ENCODE data around the gene LDB2. TPM values are rescaled to one million over a fixed set of nuclear protein-coding genes. Genes with fewer than 3 reads are reported as not detected.

The LDB2 gene
- total RNA-seq, 1 experiment from 2014 or later, result not detected

DNA sequence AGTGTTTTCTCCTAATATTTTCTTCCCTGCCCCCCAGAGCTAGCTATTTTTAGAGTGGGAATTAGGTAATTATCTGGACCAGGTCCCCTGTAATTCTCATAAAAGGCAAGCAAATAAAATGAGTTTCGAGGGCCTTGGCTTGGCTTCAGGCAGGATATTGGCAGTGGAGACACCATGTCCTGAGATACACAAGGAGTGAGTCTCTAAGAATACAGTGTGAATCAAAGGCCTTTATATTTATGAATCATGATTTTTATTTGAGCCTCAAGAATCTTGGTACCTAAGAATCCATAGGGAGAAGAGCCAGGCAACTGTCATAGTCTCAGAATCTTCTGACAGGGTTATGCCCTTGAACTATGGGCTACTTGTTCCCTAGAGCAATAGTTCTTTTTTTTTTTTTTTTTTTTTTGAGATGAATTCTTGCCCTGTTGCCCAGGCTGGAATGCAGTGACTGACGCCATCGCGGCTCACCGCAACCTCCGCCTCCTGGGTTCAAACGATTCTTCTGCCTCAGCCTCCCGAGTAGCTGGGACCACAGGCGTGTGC lies 205.4 kb downstream of the LDB2 start:
- no peaks in the 10 kb centered on the region for H3K27me3 Mint-ChIP-seq (ENCODE audit: unreplicated experiment)
- TF ChIP-seq, protein P1, sequence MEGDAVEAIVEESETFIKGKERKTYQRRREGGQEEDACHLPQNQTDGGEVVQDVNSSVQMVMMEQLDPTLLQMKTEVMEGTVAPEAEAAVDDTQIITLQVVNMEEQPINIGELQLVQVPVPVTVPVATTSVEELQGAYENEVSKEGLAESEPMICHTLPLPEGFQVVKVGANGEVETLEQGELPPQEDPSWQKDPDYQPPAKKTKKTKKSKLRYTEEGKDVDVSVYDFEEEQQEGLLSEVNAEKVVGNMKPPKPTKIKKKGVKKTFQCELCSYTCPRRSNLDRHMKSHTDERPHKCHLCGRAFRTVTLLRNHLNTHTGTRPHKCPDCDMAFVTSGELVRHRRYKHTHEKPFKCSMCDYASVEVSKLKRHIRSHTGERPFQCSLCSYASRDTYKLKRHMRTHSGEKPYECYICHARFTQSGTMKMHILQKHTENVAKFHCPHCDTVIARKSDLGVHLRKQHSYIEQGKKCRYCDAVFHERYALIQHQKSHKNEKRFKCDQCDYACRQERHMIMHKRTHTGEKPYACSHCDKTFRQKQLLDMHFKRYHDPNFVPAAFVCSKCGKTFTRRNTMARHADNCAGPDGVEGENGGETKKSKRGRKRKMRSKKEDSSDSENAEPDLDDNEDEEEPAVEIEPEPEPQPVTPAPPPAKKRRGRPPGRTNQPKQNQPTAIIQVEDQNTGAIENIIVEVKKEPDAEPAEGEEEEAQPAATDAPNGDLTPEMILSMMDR (IDR thresholded peaks at IDR 0.05; ENCODE audit: unreplicated experiment), result no peak
- intact Hi-C loops (cut with micrococcal nuclease; ENCODE audit: unreplicated experiment), result no loop called here
- H3K4me1 Mint-ChIP-seq (ENCODE audit: low read depth, unreplicated experiment), result no peaks in the 10 kb centered on the region
- CTCF ChIA-PET, result no interaction called here
- no peak overlapping the region for H3K4me3 Mint-ChIP-seq (ENCODE audit: low read depth, unreplicated experiment)
- DNase-seq, result no peak
- H3K9me3 Mint-ChIP-seq (ENCODE audit: low read depth, unreplicated experiment), result peaks cover 2% of the 10 kb centered on the region
- H3K36me3 Mint-ChIP-seq (ENCODE audit: insufficient read depth, unreplicated experiment), result no peaks in the 10 kb centered on the region
- BruUV-seq (replicated peaks), result no TSS peak
- H3K27ac Mint-ChIP-seq (ENCODE audit: unreplicated experiment), result no peak overlapping the region

- CTCF ChIA-PET, result no interaction called here
- no peak overlapping the region for H3K4me3 Mint-ChIP-seq (ENCODE audit: low read depth, unreplicated experiment)
- intact Hi-C loops (cut with micrococcal nuclease; ENCODE audit: unreplicated experiment), result no loop called here
- H3K27me3 Mint-ChIP-seq (ENCODE audit: unreplicated experiment), result no peaks in the 10 kb centered on the region
- peaks cover 1% of the 10 kb centered on the region for H3K9me3 Mint-ChIP-seq (ENCODE audit: low read depth, unreplicated experiment)
- no peaks in the 10 kb centered on the region for H3K4me1 Mint-ChIP-seq (ENCODE audit: low read depth, unreplicated experiment)
- BruUV-seq (replicated peaks), result no TSS peak
- no peaks in the 10 kb centered on the region for H3K36me3 Mint-ChIP-seq (ENCODE audit: insufficient read depth, unreplicated experiment)
- TF ChIP-seq, protein P1 (IDR thresholded peaks at IDR 0.05; ENCODE audit: unreplicated experiment), result no peak
- no peak overlapping the region for H3K27ac Mint-ChIP-seq (ENCODE audit: unreplicated experiment)
- DNase-seq, result no peak
Measured at GRCh38 chr4:16692524-16692923, 205.9 kb downstream of the LDB2 start.

GRCh38 chr4:16692046-16692445 lies 206.4 kb downstream of the LDB2 start:
- CTCF ChIA-PET, result no interaction called here
- Mint-ChIP-seq H3K27ac (ENCODE audit: unreplicated experiment) (no peak overlapping the region), H3K9me3 (ENCODE audit: low read depth, unreplicated experiment) (no peaks in the 10 kb centered on the region), H3K27me3 (ENCODE audit: unreplicated experiment) (no peaks in the 10 kb centered on the region), H3K4me1 (ENCODE audit: low read depth, unreplicated experiment) (no peaks in the 10 kb centered on the region), H3K4me3 (ENCODE audit: low read depth, unreplicated experiment) (no peak overlapping the region), H3K36me3 (ENCODE audit: insufficient read depth, unreplicated experiment) (no peaks in the 10 kb centered on the region)
- intact Hi-C loops (cut with micrococcal nuclease; ENCODE audit: unreplicated experiment), result no loop called here
- DNase-seq, result no peak
- no TSS peak for BruUV-seq (replicated peaks)
- TF ChIP-seq, protein P1 (IDR thresholded peaks at IDR 0.05; ENCODE audit: unreplicated experiment), result no peak

DNA sequence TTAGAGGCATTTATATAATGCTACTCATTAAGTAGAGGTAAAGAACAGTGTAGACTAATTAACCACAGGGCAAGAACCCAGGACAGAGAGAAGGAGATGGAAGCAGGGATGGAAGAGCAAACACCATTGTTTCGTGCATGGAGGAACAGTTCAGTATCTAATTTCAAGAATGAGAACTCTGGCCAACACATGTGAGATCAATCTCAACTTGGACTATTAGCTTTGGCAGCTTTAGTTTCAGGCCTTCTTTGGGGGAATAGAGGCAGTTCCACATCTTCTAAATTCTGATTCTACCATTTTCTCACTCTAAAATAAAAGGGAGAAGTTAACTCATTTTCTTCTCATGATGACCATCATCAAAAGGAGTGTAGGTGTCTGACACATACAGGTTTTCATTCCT lies 207.0 kb downstream of the LDB2 start:
- no peak overlapping the region for H3K4me3 Mint-ChIP-seq (ENCODE audit: low read depth, unreplicated experiment)
- H3K27ac Mint-ChIP-seq (ENCODE audit: unreplicated experiment), result no peak overlapping the region

More for the DNA sequence above, 207.0 kb downstream of the LDB2 start:
- intact Hi-C loops (cut with micrococcal nuclease; ENCODE audit: unreplicated experiment), result no loop called here
- TF ChIP-seq, protein P1 (IDR thresholded peaks at IDR 0.05; ENCODE audit: unreplicated experiment), result no peak
- Mint-ChIP-seq H3K27me3 (ENCODE audit: unreplicated experiment) (no peaks in the 10 kb centered on the region), H3K4me1 (ENCODE audit: low read depth, unreplicated experiment) (no peaks in the 10 kb centered on the region), H3K9me3 (ENCODE audit: low read depth, unreplicated experiment) (no peaks in the 10 kb centered on the region), H3K36me3 (ENCODE audit: insufficient read depth, unreplicated experiment) (no peaks in the 10 kb centered on the region)
- CTCF ChIA-PET, result no interaction called here
- no peak for DNase-seq
- BruUV-seq (replicated peaks), result no TSS peak

All from Calu3 (cell line).